ENCODE measurements around the gene FBXW8. TPM values are rescaled to one million over a fixed set of nuclear protein-coding genes. Genes with fewer than 3 reads are reported as not detected.

Gene FBXW8
- total RNA-seq, 1 donor: 24.6 TPM

GRCh38 chr12:116955382-116956021, 44.8 kb downstream of the FBXW8 start:
- DNase-seq (ENCODE audit: low read depth): peak; percentile 63
- TF ChIP-seq, protein P1, sequence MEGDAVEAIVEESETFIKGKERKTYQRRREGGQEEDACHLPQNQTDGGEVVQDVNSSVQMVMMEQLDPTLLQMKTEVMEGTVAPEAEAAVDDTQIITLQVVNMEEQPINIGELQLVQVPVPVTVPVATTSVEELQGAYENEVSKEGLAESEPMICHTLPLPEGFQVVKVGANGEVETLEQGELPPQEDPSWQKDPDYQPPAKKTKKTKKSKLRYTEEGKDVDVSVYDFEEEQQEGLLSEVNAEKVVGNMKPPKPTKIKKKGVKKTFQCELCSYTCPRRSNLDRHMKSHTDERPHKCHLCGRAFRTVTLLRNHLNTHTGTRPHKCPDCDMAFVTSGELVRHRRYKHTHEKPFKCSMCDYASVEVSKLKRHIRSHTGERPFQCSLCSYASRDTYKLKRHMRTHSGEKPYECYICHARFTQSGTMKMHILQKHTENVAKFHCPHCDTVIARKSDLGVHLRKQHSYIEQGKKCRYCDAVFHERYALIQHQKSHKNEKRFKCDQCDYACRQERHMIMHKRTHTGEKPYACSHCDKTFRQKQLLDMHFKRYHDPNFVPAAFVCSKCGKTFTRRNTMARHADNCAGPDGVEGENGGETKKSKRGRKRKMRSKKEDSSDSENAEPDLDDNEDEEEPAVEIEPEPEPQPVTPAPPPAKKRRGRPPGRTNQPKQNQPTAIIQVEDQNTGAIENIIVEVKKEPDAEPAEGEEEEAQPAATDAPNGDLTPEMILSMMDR (IDR thresholded peaks at IDR 0.05; ENCODE audit: insufficient read depth, low read depth, low read length): no peak

DNA sequence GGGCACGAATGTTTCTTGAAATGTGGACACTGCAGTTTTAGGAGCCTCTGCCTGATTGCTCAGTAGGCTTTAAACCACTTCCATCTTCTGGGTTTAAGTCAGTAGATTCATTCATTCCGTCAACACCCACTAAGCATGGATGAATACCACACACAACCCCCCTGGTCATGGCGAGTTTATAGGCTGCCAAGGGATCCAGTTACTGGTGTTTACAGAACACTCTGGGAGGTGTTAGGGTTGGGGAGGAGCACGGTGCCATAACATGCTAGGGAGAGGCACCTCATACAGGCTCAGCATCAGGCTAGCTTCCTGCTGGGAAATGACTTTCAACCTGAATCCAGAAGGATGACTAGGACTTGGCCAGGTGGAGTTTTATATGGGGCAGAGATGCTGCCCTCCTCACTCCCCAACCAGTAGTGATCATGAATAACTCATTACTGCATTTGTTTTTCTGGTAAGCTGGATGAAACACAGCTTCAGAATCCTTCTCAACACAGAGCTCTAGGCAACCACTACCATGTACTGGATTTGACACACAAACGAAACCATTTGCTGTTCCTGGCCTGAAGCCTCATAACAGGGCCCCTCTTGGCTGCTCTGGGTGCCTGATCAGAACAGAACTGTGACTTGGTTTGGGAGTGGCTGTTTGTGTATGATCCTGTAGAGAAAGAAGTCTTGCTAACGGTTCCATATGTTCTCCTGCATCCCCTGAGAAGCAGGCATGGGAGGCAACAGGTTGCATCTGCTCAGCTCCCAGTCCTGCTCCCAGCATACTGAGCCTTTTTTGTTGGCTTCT, 47.9 kb downstream of the FBXW8 start:
- no peak for DNase-seq (ENCODE audit: low read depth)
- no peak overlapping the region for H3K4me3 ChIP-seq (ENCODE audit: low read depth, low read length)
- TF ChIP-seq, protein P1 (IDR thresholded peaks at IDR 0.05; ENCODE audit: insufficient read depth, low read depth, low read length): no peak

More at GRCh38 chr12:116955382-116956021, 44.8 kb downstream of the FBXW8 start:
- H3K4me3 ChIP-seq (ENCODE audit: low read depth, low read length): no peak overlapping the region

- TF ChIP-seq, protein P1 (IDR thresholded peaks at IDR 0.05; ENCODE audit: insufficient read depth, low read depth, low read length): no peak
- no peak overlapping the region for H3K4me3 ChIP-seq (ENCODE audit: low read depth, low read length)
- no peak for DNase-seq (ENCODE audit: low read depth)
These were observed 48.4 kb downstream of the FBXW8 start for GRCh38 chr12:116959198-116959460.

GRCh38 chr12:116959845-116960514, 49.2 kb downstream of the FBXW8 start:
- H3K4me3 ChIP-seq (ENCODE audit: low read depth, low read length): no peak overlapping the region
- no peak for DNase-seq (ENCODE audit: low read depth)
- TF ChIP-seq, protein P1 (IDR thresholded peaks at IDR 0.05; ENCODE audit: insufficient read depth, low read depth, low read length): no peak

DNA sequence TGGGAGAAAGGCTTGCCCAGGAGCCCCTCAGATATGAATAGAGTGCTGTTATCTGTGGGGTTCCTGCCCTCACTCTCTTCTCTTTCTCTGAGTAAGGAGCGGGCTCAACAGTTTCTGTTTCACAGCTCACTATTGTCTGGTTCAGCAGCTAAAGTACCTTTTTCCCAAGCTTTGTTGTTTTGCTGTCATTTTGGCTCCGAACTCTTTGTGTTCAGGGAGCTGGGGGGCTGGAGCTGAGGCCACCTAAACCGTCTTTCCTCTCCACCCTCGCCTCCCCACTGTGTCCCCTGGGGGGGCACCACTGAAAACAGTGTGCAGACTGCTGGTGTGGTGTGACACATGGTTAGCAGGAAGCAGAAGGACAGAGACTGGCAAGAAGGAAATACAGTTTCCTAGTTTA, 51.4 kb downstream of the FBXW8 start:
- TF ChIP-seq, protein P1 (IDR thresholded peaks at IDR 0.05; ENCODE audit: insufficient read depth, low read depth, low read length): no peak
- no peak for DNase-seq (ENCODE audit: low read depth)
- H3K4me3 ChIP-seq (ENCODE audit: low read depth, low read length): no peak overlapping the region

DNA sequence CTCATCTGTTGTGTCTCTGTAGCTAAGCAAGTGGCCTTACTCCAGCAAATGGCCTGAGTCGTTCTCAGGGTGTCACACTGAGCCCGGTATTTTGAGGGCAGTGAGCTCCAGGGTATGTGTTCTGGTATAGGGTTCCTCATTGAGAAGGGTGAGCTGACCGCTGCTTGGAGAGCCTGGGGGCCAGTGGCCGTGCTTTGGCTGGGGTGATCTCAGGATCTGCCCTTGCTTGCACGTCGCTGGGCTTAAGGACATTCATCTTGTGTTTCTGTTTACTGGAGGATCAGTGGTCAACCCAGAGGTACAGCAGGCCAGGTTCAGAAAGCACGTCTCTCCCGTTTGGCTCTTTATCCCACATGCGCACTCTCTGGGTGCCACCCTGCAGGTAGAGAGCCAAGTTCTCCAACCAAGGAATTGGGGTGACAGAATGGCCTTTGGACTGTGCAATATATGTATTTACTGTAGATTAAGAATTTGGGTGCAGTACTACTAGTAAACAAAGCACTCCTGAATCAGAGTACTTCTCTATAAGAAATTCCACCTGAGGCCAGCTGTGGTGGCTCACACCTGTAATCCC, 52.1 kb downstream of the FBXW8 start:
- H3K4me3 ChIP-seq (ENCODE audit: low read depth, low read length): no peak overlapping the region
- no peak for DNase-seq (ENCODE audit: low read depth)
- TF ChIP-seq, protein P1 (IDR thresholded peaks at IDR 0.05; ENCODE audit: insufficient read depth, low read depth, low read length): no peak

Data from fibroblast of villous mesenchyme (primary cell).